Measurements from ENCODE around the gene FER1L5.

- TF ChIP-seq EZH2 (IDR thresholded peaks at IDR 0.05; ENCODE audit: borderline replicate concordance, low read length) (no peak), CTCF (conservative IDR thresholded peaks at IDR 0.05 in 1 of 2, IDR thresholded peaks at IDR 0.05 in 1 of 2; ENCODE audit: extremely low read depth in 1 of 2, insufficient read depth in 1 of 2, low read depth in 1 of 2, low read length in 2 of 2) (no peak)
Observed at GRCh38 chr2:96684883-96685576, 42.5 kb downstream of the FER1L5 start.

Measured in mammary epithelial cell (primary cell).